Peyer's patch (tissue), 4 donors: ENCODE results near the gene GRM3. TPM values are rescaled to one million over a fixed set of nuclear protein-coding genes. Genes with fewer than 3 reads are reported as not detected.

Experiments
- DNase-seq, 3 donors: peaks; one replicate each; pipeline ENCODE4 v3.0.0-alpha.2; 2017 to 2019
- H3K27ac ChIP-seq, 4 donors: fragments of 200-600 bp; sonication (generic); one replicate each; pipeline ENCODE4 v1.5.1; 2016 to 2019
- H3K27me3 ChIP-seq, 2 donors: fragments of 200-600 bp; sonication (generic); one replicate each; pipeline ENCODE4 v1.5.1; 2019
- H3K36me3 ChIP-seq, 3 donors: fragments of 200-600 bp; sonication (generic); one replicate each; pipeline ENCODE4 v1.5.1; 2016 to 2019
- H3K4me1 ChIP-seq, 4 donors: fragments of 200-600 bp; sonication (generic); one replicate each; pipeline ENCODE4 v1.5.1; 2016 to 2019
- H3K4me3 ChIP-seq, 4 donors: fragments of 200-600 bp; sonication (generic); 1 replicate in 3 of 4; 2 replicates in 1 of 4; pipeline ENCODE4 v1.5.1; 2016 to 2019; ENCODE audit warnings: mild to moderate bottlenecking in 1 of 4
- H3K9me3 ChIP-seq, 4 donors: fragments of 200-600 bp; sonication (generic); one replicate each; pipeline ENCODE4 v1.5.1; 2016 to 2019; ENCODE audit warnings: mild to moderate bottlenecking in 1 of 4
- CTCF ChIP-seq, 6 experiments: fragments of 450-650 bp in 4 of 6; fragments of 200-600 bp in 2 of 6; sonication (generic) in 1 of 6; IDR thresholded peaks; one replicate each; pipeline ENCODE4 v1.5.1; 2017 to 2019; ENCODE audit warnings: antibody characterized with exemption in 6 of 6, mild to moderate bottlenecking in 3 of 6, moderate library complexity in 1 of 6
- POLR2A ChIP-seq, 2 donors: fragments of 450-650 bp; IDR thresholded peaks; one replicate each; pipeline ENCODE4 v1.5.1; 2017; ENCODE audit warnings: antibody characterized with exemption in 2 of 2, mild to moderate bottlenecking in 2 of 2, moderate library complexity in 2 of 2
- total RNA-seq, 4 donors: library from RNA; depleted of rRNA; stranded (reverse); fragments of >200 nt; gene quantifications; one replicate each; pipeline ENCODE4 v1.1.0, GENCODE V29; 2016

GRM3 gene
- total RNA-seq, 4 donors from 2014 or later = not detected

- no peaks in the 10 kb centered on the region for H3K4me1 ChIP-seq
- H3K4me3 ChIP-seq = no peak overlapping the region
- H3K27ac ChIP-seq = no peak overlapping the region
- no peaks in the 10 kb centered on the region for H3K27me3 ChIP-seq
- no peaks in the 10 kb centered on the region for H3K9me3 ChIP-seq
- TF ChIP-seq CTCF (IDR thresholded peaks at IDR 0.05) (no peak), POLR2A (IDR thresholded peaks at IDR 0.05) (no peak)
- no peak for DNase-seq
- no peaks in the 10 kb centered on the region for H3K36me3 ChIP-seq
Measured at GRCh38 chr7:86762129-86762528, 118.4 kb downstream of the GRM3 start.

- H3K27ac ChIP-seq = no peak overlapping the region
- H3K36me3 ChIP-seq = no peaks in the 10 kb centered on the region
- H3K4me3 ChIP-seq = no peak overlapping the region
- TF ChIP-seq CTCF (IDR thresholded peaks at IDR 0.05) (no peak), POLR2A (IDR thresholded peaks at IDR 0.05) (no peak)
- H3K9me3 ChIP-seq = no peaks in the 10 kb centered on the region
- no peaks in the 10 kb centered on the region for H3K4me1 ChIP-seq
- no peaks in the 10 kb centered on the region for H3K27me3 ChIP-seq
- no peak for DNase-seq
Measured at GRCh38 chr7:86765931-86766330, 122.2 kb downstream of the GRM3 start.

GRCh38 chr7:86768394-86768793 lies 124.7 kb downstream of the GRM3 start:
- TF ChIP-seq CTCF (IDR thresholded peaks at IDR 0.05) = no peak
- TF ChIP-seq POLR2A (IDR thresholded peaks at IDR 0.05) = no peak
- Histone ChIP-seq H3K27me3 (no peaks in the 10 kb centered on the region), H3K4me3 (no peak overlapping the region), H3K36me3 (no peaks in the 10 kb centered on the region), H3K4me1 (no peaks in the 10 kb centered on the region), H3K27ac (no peak overlapping the region), H3K9me3 (no peaks in the 10 kb centered on the region)
- DNase-seq = no peak

GRCh38 chr7:86768967-86769760 lies 125.5 kb downstream of the GRM3 start:
- DNase-seq = no peak
- no peak overlapping the region for H3K4me3 ChIP-seq
- no peak for TF ChIP-seq POLR2A (IDR thresholded peaks at IDR 0.05)
- TF ChIP-seq CTCF (IDR thresholded peaks at IDR 0.05) = no peak
- no peaks in the 10 kb centered on the region for H3K9me3 ChIP-seq
- no peaks in the 10 kb centered on the region for H3K27me3 ChIP-seq
- no peaks in the 10 kb centered on the region for H3K36me3 ChIP-seq
- H3K4me1 ChIP-seq = no peaks in the 10 kb centered on the region
- no peak overlapping the region for H3K27ac ChIP-seq

GRCh38 chr7:86773309-86773708 lies 129.6 kb downstream of the GRM3 start:
- no peak for DNase-seq
- TF ChIP-seq POLR2A (IDR thresholded peaks at IDR 0.05) = no peak
- no peak for TF ChIP-seq CTCF (IDR thresholded peaks at IDR 0.05)
- Histone ChIP-seq H3K27ac (no peak overlapping the region), H3K4me1 (no peaks in the 10 kb centered on the region), H3K36me3 (no peaks in the 10 kb centered on the region), H3K27me3 (no peaks in the 10 kb centered on the region), H3K9me3 (no peaks in the 10 kb centered on the region), H3K4me3 (no peak overlapping the region)
